SU-DHL-6 (cell line): ENCODE data around the gene HOPX.
"Not testable (repeated sequence)": the region's sequence is repeated elsewhere in the genome, so short reads cannot be mapped to it uniquely, and the experiment has no call there.

Experiments
- H2AFZ ChIP-seq: fragments of 200-600 bp; sonication (generic); 2 replicates; pipeline ENCODE4 v1.6.1; 2014; ENCODE audit warnings: low read depth, mild to moderate bottlenecking, moderate library complexity, mixed read lengths, antibody characterized with exemption, low read length; ENCODE audit not compliant: severe bottlenecking
- H3F3A ChIP-seq: fragments of 200-600 bp; shearing (Covaris generic); 2 replicates; pipeline ENCODE4 v1.6.0; 2016; ENCODE audit warnings: antibody characterized with exemption, mild to moderate bottlenecking; ENCODE audit not compliant: insufficient read depth
- H3K27ac ChIP-seq: fragments of 200-600 bp; sonication (generic); 2 replicates; pipeline ENCODE4 v1.5.1; 2016; ENCODE audit warnings: low read depth, mild to moderate bottlenecking, low read length, moderate library complexity, mixed read lengths
- H3K27me3 ChIP-seq: fragments of 200-600 bp; sonication (generic), shearing (Covaris generic); 2 replicates; pipeline ENCODE4 v1.6.0; 2014; ENCODE audit warnings: mild to moderate bottlenecking, low read length
- H3K36me3 ChIP-seq: fragments of 200-600 bp; sonication (generic); 2 replicates; pipeline ENCODE4 v1.6.1; 2014; ENCODE audit warnings: mild to moderate bottlenecking, low read length, mixed read lengths
- H3K4me2 ChIP-seq: fragments of 300-600, 200-600 bp; shearing (Covaris generic), sonication (generic); 2 replicates; pipeline ENCODE4 v1.6.0; 2014; ENCODE audit warnings: low read length, low read depth, mild to moderate bottlenecking; ENCODE audit not compliant: poor library complexity, severe bottlenecking
- H3K4me3 ChIP-seq: fragments of 200-600 bp; sonication (generic); 2 replicates; pipeline ENCODE4 v1.5.1; 2014; ENCODE audit warnings: antibody characterized with exemption, low read length, mild to moderate bottlenecking, mixed read lengths; ENCODE audit not compliant: insufficient read depth, poor library complexity, severe bottlenecking
- H3K79me2 ChIP-seq: fragments of 200-600 bp; sonication (generic); 2 replicates; pipeline ENCODE4 v1.6.1; 2014; ENCODE audit warnings: mild to moderate bottlenecking, low read length, moderate library complexity; ENCODE audit not compliant: insufficient read depth
- H3K9ac ChIP-seq: fragments of 200-600 bp; sonication (generic); 2 replicates; pipeline ENCODE4 v1.7.0; 2014; ENCODE audit warnings: mild to moderate bottlenecking, low read length
- H3K9me2 ChIP-seq: fragments of 200-600 bp; sonication (generic); replicated peaks from 2 replicates; pipeline ENCODE4 v1.6.1; 2014; ENCODE audit warnings: low read length; ENCODE audit not compliant: insufficient read depth
- H3K9me3 ChIP-seq: fragments of 200-600 bp; sonication (generic); 2 replicates; pipeline ENCODE4 v1.6.1; 2014; ENCODE audit warnings: low read length, mixed read lengths; ENCODE audit not compliant: insufficient read depth
- H4K20me1 ChIP-seq: fragments of 200-600 bp; sonication (generic); 2 replicates; pipeline ENCODE4 v1.6.1; 2014; ENCODE audit warnings: low read depth, mild to moderate bottlenecking, antibody characterized with exemption, low read length, moderate library complexity, mixed read lengths
- CTCF ChIP-seq: fragments of 200-600 bp; sonication (generic); IDR thresholded peaks from one replicate; pipeline ENCODE4 v1.5.1; 2017; ENCODE audit warnings: antibody characterized with exemption, mild to moderate bottlenecking, low read length, moderate library complexity; ENCODE audit not compliant: insufficient read depth, poor library complexity, severe bottlenecking
- EZH2phosphoT487 ChIP-seq: fragments of 200-600 bp; sonication (generic), shearing (Covaris generic); conservative IDR thresholded peaks from 2 replicates; pipeline ENCODE4 v1.6.1; 2018; ENCODE audit warnings: mild to moderate bottlenecking, antibody characterized with exemption, low read length, moderate library complexity, mixed read lengths

Gene HOPX

GRCh38 chr4:56606385-56606784 lies 74.7 kb downstream of the HOPX start:
- H4K20me1 ChIP-seq = no peaks in the 10 kb centered on the region
- H3K27me3 ChIP-seq = no peaks in the 10 kb centered on the region
- H3K27ac ChIP-seq = no peak overlapping the region
- H3K9ac ChIP-seq = no peak overlapping the region
- no peak overlapping the region for H3K4me3 ChIP-seq
- H3K9me3 ChIP-seq = no peaks in the 10 kb centered on the region
- no peaks in the 10 kb centered on the region for H3K36me3 ChIP-seq
- no peaks in the 10 kb centered on the region for H3K9me2 ChIP-seq
- no peak overlapping the region for H2AFZ ChIP-seq
- H3F3A ChIP-seq = no peaks in the 10 kb centered on the region
- TF ChIP-seq EZH2phosphoT487 (no peak), CTCF (no peak)
- H3K79me2 ChIP-seq = no peaks in the 10 kb centered on the region
- no peak overlapping the region for H3K4me2 ChIP-seq

- H3K79me2 ChIP-seq, H3K9ac ChIP-seq, H3K9me3 ChIP-seq, H3K27ac ChIP-seq, H3K9me2 ChIP-seq, H3K36me3 ChIP-seq, H2AFZ ChIP-seq, H3K27me3 ChIP-seq, H4K20me1 ChIP-seq, H3K4me2 ChIP-seq, H3K4me3 ChIP-seq, H3F3A ChIP-seq: not testable (repeated sequence)
Observed at GRCh38 chr4:56605464-56605863, 75.6 kb downstream of the HOPX start.

GRCh38 chr4:56603297-56603696 lies 77.8 kb downstream of the HOPX start:
- Histone ChIP-seq H4K20me1 (no peaks in the 10 kb centered on the region), H3K36me3 (no peaks in the 10 kb centered on the region), H3K9ac (no peak overlapping the region), H3K4me2 (no peak overlapping the region), H3K79me2 (no peaks in the 10 kb centered on the region), H3F3A (no peaks in the 10 kb centered on the region), H3K9me2 (no peaks in the 10 kb centered on the region), H3K27ac (no peak overlapping the region), H2AFZ (no peak overlapping the region), H3K4me3 (no peak overlapping the region), H3K27me3 (no peaks in the 10 kb centered on the region), H3K9me3 (no peaks in the 10 kb centered on the region)
- TF ChIP-seq CTCF = no peak
- no peak for TF ChIP-seq EZH2phosphoT487
